NB4 (cell line): Measurements from ENCODE around the gene ANKRD12.
A peak's percentile ranks its signal among the peaks of the same experiment; 100 is the strongest.

ENCODE experiments used
- DNase-seq: peaks from one replicate; pipeline ENCODE4 v3.0.0; 2010; ENCODE audit warnings: low read depth
- H3K4me3 ChIP-seq: one replicate; pipeline ENCODE4 v1.5.1; 2011; ENCODE audit warnings: mild to moderate bottlenecking, low read depth, low read length, moderate library complexity
- CTCF ChIP-seq: IDR thresholded peaks from one replicate; pipeline ENCODE4 v1.5.1; 2012; ENCODE audit warnings: low read depth, low read length
- MAX ChIP-seq: IDR thresholded peaks from 2 replicates; pipeline ENCODE4 v1.6.1; 2011; ENCODE audit warnings: low read depth, low read length
- MYC ChIP-seq: IDR thresholded peaks from 2 replicates; pipeline ENCODE4 v1.6.1; 2011; ENCODE audit warnings: low read depth, low read length
- POLR2A ChIP-seq: IDR thresholded peaks from 2 replicates; pipeline ENCODE4 v1.6.1; 2011; ENCODE audit warnings: mild to moderate bottlenecking; ENCODE audit not compliant: insufficient read length; ENCODE audit errors: extremely low read depth

ANKRD12 gene

GRCh38 chr18:9209279-9209678 lies 72.7 kb downstream of the ANKRD12 start:
- peak; percentile 43 for DNase-seq
- H3K4me3 ChIP-seq: no peak overlapping the region
- TF ChIP-seq CTCF (no peak), POLR2A (no peak), MAX (no peak), MYC (no peak)

- DNase-seq: no peak
- no peak overlapping the region for H3K4me3 ChIP-seq
- TF ChIP-seq CTCF (no peak), POLR2A (no peak), MAX (no peak), MYC (no peak)
Observed at GRCh38 chr18:9210966-9211365, 74.4 kb downstream of the ANKRD12 start.

- H3K4me3 ChIP-seq: no peak overlapping the region
- TF ChIP-seq MYC (no peak), POLR2A (no peak), CTCF (no peak), MAX (no peak)
- no peak for DNase-seq
Observed at GRCh38 chr18:9211955-9212354, 75.4 kb downstream of the ANKRD12 start.

- TF ChIP-seq POLR2A (no peak), MAX (no peak), CTCF (no peak)
- H3K4me3 ChIP-seq: no peak overlapping the region
- DNase-seq: no peak
Observed at GRCh38 chr18:9215221-9215933, 78.8 kb downstream of the ANKRD12 start.

- DNase-seq: no peak
- H3K4me3 ChIP-seq: no peak overlapping the region
- TF ChIP-seq CTCF: no peak
- TF ChIP-seq MYC: no peak
- no peak for TF ChIP-seq MAX
- no peak for TF ChIP-seq POLR2A
Observed at GRCh38 chr18:9216459-9216858, 79.9 kb downstream of the ANKRD12 start.
